CD14-positive monocyte (primary cell): ENCODE data around the gene DHRS12. TPM values are rescaled to one million over a fixed set of nuclear protein-coding genes. Genes with fewer than 3 reads are reported as not detected.

ENCODE experiments used
- DNase-seq, 3 donors: peaks; one replicate each; pipeline ENCODE4 v3.0.0-alpha.2; 2011 to 2022
- H2AFZ ChIP-seq: 2 replicates; pipeline ENCODE4 v1.6.0; 2012; ENCODE audit warnings: mild to moderate bottlenecking, low read depth, low read length, inconsistent platforms; ENCODE audit not compliant: insufficient read depth, poor library complexity, severe bottlenecking
- H3K27ac ChIP-seq, 2 donors: 1 replicate in 1 of 2; 2 replicates in 1 of 2; pipeline ENCODE4 v1.5.1; 2012 to 2013; ENCODE audit warnings: low read length in 2 of 2, control low read depth in 1 of 2, inconsistent platforms in 1 of 2, low read depth in 1 of 2, mild to moderate bottlenecking in 1 of 2
- H3K27me3 ChIP-seq, 2 donors: one replicate each; pipeline versions ENCODE4 v1.6.0 to v1.6.1; 2011 to 2013; ENCODE audit warnings: low read length in 2 of 2; ENCODE audit not compliant: control insufficient read depth in 2 of 2, insufficient read depth in 2 of 2
- H3K36me3 ChIP-seq, 2 donors: replicated peaks in 1 of 2; 1 replicate in 1 of 2; 2 replicates in 1 of 2; pipeline versions ENCODE4 v1.5.1 to v1.6.1; 2012 to 2013; ENCODE audit warnings: low read length in 2 of 2, control low read depth in 1 of 2, inconsistent platforms in 1 of 2, mild to moderate bottlenecking in 1 of 2; ENCODE audit not compliant: insufficient read depth in 2 of 2, control insufficient read depth in 1 of 2
- H3K4me1 ChIP-seq, 2 donors: 1 replicate in 1 of 2; 2 replicates in 1 of 2; pipeline versions ENCODE4 v1.5.1 to v1.6.1; 2012 to 2013; ENCODE audit warnings: low read length in 2 of 2, control low read depth in 1 of 2, inconsistent platforms in 1 of 2, mild to moderate bottlenecking in 1 of 2, moderate library complexity in 1 of 2; ENCODE audit not compliant: insufficient read depth in 2 of 2, control insufficient read depth in 1 of 2
- H3K4me2 ChIP-seq: replicated peaks from 2 replicates; pipeline ENCODE3; 2012; ENCODE audit warnings: low read length, moderate library complexity, mild to moderate bottlenecking; ENCODE audit not compliant: poor library complexity, severe bottlenecking; ENCODE audit errors: extremely low read depth
- H3K4me3 ChIP-seq, 3 experiments: fragments of 200-600 bp in 1 of 3; sonication (generic) in 1 of 3; replicated peaks in 1 of 3; 1 replicate in 2 of 3; 2 replicates in 1 of 3; pipeline ENCODE4 v1.5.1; 2011 to 2013; ENCODE audit warnings: low read length in 3 of 3, mild to moderate bottlenecking in 3 of 3, control low read depth in 2 of 3, low read depth in 2 of 3, inconsistent platforms in 1 of 3, moderate library complexity in 1 of 3
- H3K79me2 ChIP-seq: 2 replicates; pipeline ENCODE4 v1.6.0; 2012; ENCODE audit warnings: mild to moderate bottlenecking, control low read depth, inconsistent platforms, low read length, moderate library complexity; ENCODE audit not compliant: insufficient read depth
- H3K9ac ChIP-seq: 2 replicates; pipeline ENCODE4 v1.6.0; 2017; ENCODE audit warnings: low read length, mild to moderate bottlenecking; ENCODE audit not compliant: insufficient read depth, poor library complexity, severe bottlenecking
- H3K9me3 ChIP-seq, 2 donors: replicated peaks in 1 of 2; 1 replicate in 1 of 2; 2 replicates in 1 of 2; pipeline versions ENCODE4 v1.5.1 to v1.6.1; 2012 to 2013; ENCODE audit warnings: low read length in 2 of 2, control low read depth in 1 of 2; ENCODE audit not compliant: control insufficient read depth in 1 of 2, insufficient read depth in 1 of 2
- H4K20me1 ChIP-seq: 2 replicates; pipeline ENCODE4 v1.6.0; 2012; ENCODE audit warnings: mild to moderate bottlenecking, low read length, control low read depth, moderate library complexity; ENCODE audit not compliant: insufficient read depth
- H3K27ac Mint-ChIP-seq, 7 donors: one replicate each; pipeline ENCODE4 v1.8.0; 2020; ENCODE audit warnings: mild to moderate bottlenecking in 7 of 7, mixed read lengths in 7 of 7, moderate library complexity in 6 of 7, inconsistent platforms in 2 of 7
- H3K27me3 Mint-ChIP-seq, 3 donors: one replicate each; pipeline ENCODE4 v1.8.0; 2021 to 2022; ENCODE audit warnings: low read depth in 3 of 3, mild to moderate bottlenecking in 3 of 3, mixed read lengths in 3 of 3, moderate library complexity in 3 of 3, inconsistent platforms in 1 of 3
- H3K36me3 Mint-ChIP-seq, 2 donors: one replicate each; pipeline ENCODE4 v1.8.0; 2020; ENCODE audit warnings: mixed read lengths in 2 of 2, inconsistent platforms in 1 of 2, mild to moderate bottlenecking in 1 of 2
- H3K4me1 Mint-ChIP-seq: one replicate; pipeline ENCODE4 v1.8.0; 2020; ENCODE audit warnings: mild to moderate bottlenecking, mixed read lengths
- H3K4me3 Mint-ChIP-seq, 2 donors: one replicate each; pipeline ENCODE4 v1.8.0; 2020; ENCODE audit warnings: mild to moderate bottlenecking in 2 of 2, mixed read lengths in 2 of 2, moderate library complexity in 1 of 2
- H3K9me3 Mint-ChIP-seq, 7 donors: one replicate each; pipeline ENCODE4 v1.8.0; 2020 to 2022; ENCODE audit warnings: mixed read lengths in 7 of 7, mild to moderate bottlenecking in 6 of 7, moderate library complexity in 6 of 7, inconsistent platforms in 2 of 7
- CTCF ChIP-seq: fragments of 200-600 bp; IDR thresholded peaks from one replicate; pipeline ENCODE4 v1.8.0; 2022; ENCODE audit warnings: antibody characterized with exemption, mild to moderate bottlenecking
- WGBS: methylation state at CpG from one replicate; pipeline ENCODE4 v1.1.5; 2013; ENCODE audit warnings: missing lambda C conversion rate; ENCODE audit not compliant: insufficient coverage; 5-methylcytosine and 5-hydroxymethylcytosine counted together
- intact Hi-C, 2 donors: fragments of 100-400 bp; cut with micrococcal nuclease; formaldehyde crosslinking; loops; one replicate each; pipeline versions ENCODE4 v1.15.0 to v1.15.1; 2023
- polyA plus RNA-seq, 3 donors: library from polyadenylated mRNA; depleted of rRNA in 1 of 3; unstranded in 2 of 3; stranded (reverse) in 1 of 3; fragments of 300-500 nt in 2 of 3; fragments of >200 nt in 1 of 3; fragmentation: Illumina TruSeq in 2 of 3; gene quantifications; 1 replicate in 2 of 3; 2 replicates in 1 of 3; pipeline ENCODE4 v1.2.3, GENCODE V29; 2012 to 2021

The DHRS12 gene
- polyA plus RNA-seq, 3 donors: 7.6 to 20.2 (median 20.0) TPM

DNA sequence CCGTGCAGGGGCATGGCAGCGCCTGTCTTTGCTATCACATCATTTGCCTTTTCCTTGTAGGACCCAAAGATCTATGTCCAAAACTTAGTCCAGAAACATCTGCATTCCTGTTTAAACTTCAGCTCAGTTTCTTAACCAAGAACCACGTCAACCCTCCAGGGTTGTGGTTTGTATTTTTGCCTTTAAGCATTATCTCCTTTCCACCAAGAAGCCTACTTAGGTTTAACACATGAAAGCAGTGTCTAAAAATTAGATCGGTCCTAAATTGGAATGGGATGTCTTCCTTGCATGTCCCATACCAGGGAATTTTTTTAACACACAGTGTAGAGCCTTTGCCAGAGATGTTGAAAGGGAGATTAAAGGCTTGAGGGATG is 38.8 kb downstream of the DHRS12 start:
- H3K27ac Mint-ChIP-seq: peak overlapping the region in 3 of 7 donors; percentile 50 to 65 (median 55)
- H3K4me1 Mint-ChIP-seq: peaks cover 3% of the 10 kb centered on the region
- peaks cover 71 to 76% of the 10 kb centered on the region in 2 donors for H3K36me3 Mint-ChIP-seq
- no peaks in the 10 kb centered on the region for H3K27me3 ChIP-seq
- TF ChIP-seq CTCF: no peak
- 50% methylated on average over 1 of the region's 4 CpGs for WGBS
- no peak overlapping the region for H3K9ac ChIP-seq
- H3K36me3 ChIP-seq: peaks cover 68 to 88% of the 10 kb centered on the region in 2 donors
- intact Hi-C loops: no loop called here
- no peak for DNase-seq
- H3K27ac ChIP-seq: peak overlapping the region in 1 of 2 donors; percentile 42
- H3K4me2 ChIP-seq: no peak overlapping the region
- no peaks in the 10 kb centered on the region for H3K79me2 ChIP-seq
- no peaks in the 10 kb centered on the region for H4K20me1 ChIP-seq
- no peak overlapping the region for H3K4me3 Mint-ChIP-seq
- H3K9me3 ChIP-seq: no peaks in the 10 kb centered on the region
- H2AFZ ChIP-seq: no peak overlapping the region
- peaks cover 0 to 2% (median 1%) of the 10 kb centered on the region in 3 donors for H3K27me3 Mint-ChIP-seq
- no peak overlapping the region for H3K4me3 ChIP-seq
- no peaks in the 10 kb centered on the region for H3K4me1 ChIP-seq
- peaks cover 0 to 2% (median 0%) of the 10 kb centered on the region in 7 donors for H3K9me3 Mint-ChIP-seq

GRCh38 chr13:51764184-51765141 is 39.5 kb downstream of the DHRS12 start:
- Histone ChIP-seq H3K9ac (no peak overlapping the region), H3K27me3 (no peaks in the 10 kb centered on the region), H3K36me3 (peaks cover 75 to 94% of the 10 kb centered on the region in 2 donors), H3K27ac (peak overlapping the region in 1 of 2 donors; percentile 42), H3K4me3 (no peak overlapping the region), H4K20me1 (no peaks in the 10 kb centered on the region), H3K4me1 (no peaks in the 10 kb centered on the region), H2AFZ (no peak overlapping the region), H3K4me2 (no peak overlapping the region), H3K9me3 (no peaks in the 10 kb centered on the region), H3K79me2 (no peaks in the 10 kb centered on the region)
- peaks cover 3% of the 10 kb centered on the region for H3K4me1 Mint-ChIP-seq
- WGBS: 38% methylated on average over 9 of the region's 12 CpGs
- DNase-seq: no peak
- peak overlapping the region in 5 of 7 donors; percentile 27 to 81 (median 55) for H3K27ac Mint-ChIP-seq
- peaks cover 0 to 1% (median 0%) of the 10 kb centered on the region in 3 donors for H3K27me3 Mint-ChIP-seq
- peaks cover 78 to 82% of the 10 kb centered on the region in 2 donors for H3K36me3 Mint-ChIP-seq
- H3K4me3 Mint-ChIP-seq: no peak overlapping the region
- intact Hi-C loops: no loop called here
- no peak for TF ChIP-seq CTCF
- peaks cover 0 to 2% (median 0%) of the 10 kb centered on the region in 7 donors for H3K9me3 Mint-ChIP-seq
